GM21390 (cell line): Measurements from ENCODE around the gene STAT6.
"Not testable (repeated sequence)": the region's sequence is repeated elsewhere in the genome, so short reads cannot be mapped to it uniquely, and the experiment has no call there.

ENCODE experiments used
- ATAC-seq: cut with Tn5 transposase; IDR thresholded peaks from one replicate; pipeline ENCODE4 v1.9.1; 2021; ENCODE audit not compliant: unreplicated experiment

Gene STAT6

DNA sequence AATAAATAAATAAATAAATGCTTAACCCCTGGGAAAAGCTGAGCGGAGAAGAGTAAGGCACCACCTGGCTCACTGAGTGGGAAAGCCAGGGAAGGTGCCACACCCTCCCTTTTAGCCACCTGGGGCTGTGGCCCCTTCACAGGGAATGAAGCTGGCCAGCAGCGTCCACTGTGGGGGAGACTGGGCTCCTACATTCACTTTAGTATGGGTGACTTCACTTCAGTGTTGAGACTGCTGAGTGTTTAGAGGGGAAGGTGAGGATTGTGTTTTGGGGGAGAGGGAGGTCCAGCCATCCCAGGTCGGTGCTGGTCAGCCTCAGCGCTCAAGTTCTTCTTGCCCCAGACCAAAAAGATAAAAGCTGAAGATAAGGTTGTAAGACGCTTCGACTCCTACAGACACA is 20.7 kb downstream of the STAT6 start:
- no peak for ATAC-seq

DNA sequence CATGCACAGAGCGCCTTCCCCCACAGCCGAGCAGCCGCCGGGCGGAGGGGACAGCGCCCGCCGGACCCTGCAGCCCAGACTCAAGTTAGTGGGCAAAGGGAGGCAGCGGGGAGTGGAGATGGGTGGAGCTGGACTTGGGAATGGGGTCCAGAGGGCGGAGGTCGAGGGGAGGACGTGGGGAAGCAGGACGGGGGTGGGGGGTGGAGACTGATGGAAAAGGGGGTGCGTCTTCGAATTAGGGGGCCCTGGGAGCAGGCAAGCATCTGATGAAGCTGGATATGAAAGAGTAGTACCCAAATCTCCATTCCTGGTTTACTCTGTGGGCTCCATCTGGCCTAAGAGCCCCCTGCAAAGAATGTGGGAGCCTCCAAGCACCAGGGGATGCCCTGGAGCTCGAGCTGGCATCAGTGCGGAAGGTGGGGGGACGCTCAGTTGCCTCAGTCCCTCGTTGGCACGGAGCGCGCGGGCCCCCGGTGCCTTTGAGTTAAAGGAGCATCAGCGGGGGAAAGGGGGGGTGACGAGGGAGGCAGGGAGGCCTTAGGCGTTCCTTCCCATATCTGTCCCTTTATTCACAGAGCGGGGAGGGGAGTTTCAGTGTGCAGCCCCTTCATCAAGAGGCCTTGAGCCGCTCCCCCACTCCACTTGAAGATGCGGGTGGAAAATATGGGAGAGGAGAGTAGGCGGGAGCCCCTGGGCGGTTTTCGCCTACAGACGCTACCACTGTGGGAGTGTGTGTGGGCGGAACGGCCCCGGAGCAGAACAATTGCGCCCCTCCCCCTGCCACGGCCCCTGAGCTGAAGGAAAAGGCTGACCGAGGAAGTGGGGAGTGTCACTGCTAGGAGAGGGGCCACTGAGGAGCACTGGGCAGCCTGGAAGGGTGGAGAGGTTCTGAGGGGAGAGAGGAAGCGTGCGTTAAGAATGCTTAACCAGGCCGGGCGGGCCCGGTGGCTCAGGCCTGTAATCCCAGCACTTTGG is 21.6 kb downstream of the STAT6 start:
- no peak for ATAC-seq

DNA sequence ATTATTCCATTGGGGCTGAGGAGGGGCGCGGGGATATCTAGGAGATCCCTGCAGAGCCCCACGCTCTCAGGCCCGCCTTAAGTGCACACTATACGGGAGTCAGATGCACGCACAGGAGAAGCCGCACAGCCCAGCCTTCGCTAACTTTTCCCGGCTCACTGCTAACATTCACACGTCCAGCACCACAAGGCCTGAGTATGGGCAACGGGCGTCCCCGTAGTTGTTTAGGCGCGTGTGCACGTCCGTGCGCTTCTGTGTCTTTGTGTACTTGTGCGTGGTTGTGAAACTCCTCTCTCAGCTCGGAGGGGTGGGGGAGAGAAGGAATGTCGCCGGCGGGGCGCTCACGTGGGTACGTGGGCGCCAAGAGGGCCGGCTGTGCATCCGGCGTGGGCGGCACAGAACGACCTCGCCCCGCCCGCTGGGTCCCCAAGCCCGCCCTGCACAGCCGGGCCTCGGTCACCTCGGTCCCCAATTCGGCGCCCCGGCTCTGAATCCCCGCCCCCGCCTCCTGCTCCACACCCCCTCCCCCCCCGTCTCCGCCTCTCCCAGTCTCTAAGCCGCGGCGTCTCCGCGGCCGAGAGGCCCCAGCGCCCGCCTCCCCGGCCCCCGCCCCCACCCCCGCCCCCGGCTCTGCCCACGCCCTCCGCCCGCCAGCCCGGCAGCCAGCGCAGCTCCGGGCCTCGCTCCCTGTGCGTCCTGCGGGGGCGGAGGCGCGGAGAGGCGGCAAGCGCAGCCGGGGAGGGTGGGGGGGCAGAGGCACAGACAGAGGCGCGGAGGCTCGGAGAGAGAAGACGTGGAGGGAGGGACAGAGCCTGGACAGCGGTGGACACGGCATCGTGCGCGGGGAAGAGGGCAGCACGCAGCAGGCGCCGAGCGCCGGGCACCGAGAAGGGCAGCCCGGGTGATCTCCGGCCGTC is 22.6 kb downstream of the STAT6 start, which contains the start of gene NAB2:
Gene NAB2 (plus strand): TSS at position 761 of the 917 bp plus-strand sequence. CDS start 158 bp downstream, outside the sequence.
- peak; percentile 52 for ATAC-seq

- peak; percentile 28 for ATAC-seq
Observed at GRCh38 chr12:57087691-57088353, 23.3 kb downstream of the STAT6 start.

GRCh38 chr12:57087010-57087690 is 24.0 kb downstream of the STAT6 start:
- ATAC-seq, result peak; percentile 28

GRCh38 chr12:57086493-57087009 is 24.6 kb downstream of the STAT6 start:
- ATAC-seq, result no peak

DNA sequence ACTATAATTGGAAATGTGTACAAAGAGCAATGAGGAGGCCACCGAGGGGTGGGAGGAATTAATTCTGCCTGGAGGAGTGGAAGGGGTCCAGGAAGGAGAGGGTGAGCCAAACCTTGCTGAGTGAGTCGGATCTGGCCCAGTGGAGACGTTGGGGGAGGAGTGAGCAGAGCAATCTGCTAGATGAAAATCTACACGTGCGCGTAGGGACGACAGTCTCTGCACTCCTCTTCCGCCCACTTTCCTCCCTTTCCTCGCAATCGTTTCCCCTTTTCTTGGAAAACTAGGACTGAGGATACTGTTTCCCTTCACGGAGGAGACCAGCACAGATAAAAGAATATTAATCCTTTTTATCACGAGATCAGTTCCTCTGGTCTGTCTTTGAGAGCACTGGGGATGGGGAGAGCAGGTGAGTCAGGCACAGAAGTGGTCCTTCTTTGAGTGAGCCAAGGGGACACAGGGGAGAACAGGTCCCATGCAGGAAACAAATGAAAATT is 25.1 kb downstream of the STAT6 start:
- ATAC-seq, result no peak

- no peak for ATAC-seq
Observed at GRCh38 chr12:57080855-57081254, 30.3 kb downstream of the STAT6 start.

- ATAC-seq, result no peak
Observed at GRCh38 chr12:57079821-57080220, 31.3 kb downstream of the STAT6 start.

DNA sequence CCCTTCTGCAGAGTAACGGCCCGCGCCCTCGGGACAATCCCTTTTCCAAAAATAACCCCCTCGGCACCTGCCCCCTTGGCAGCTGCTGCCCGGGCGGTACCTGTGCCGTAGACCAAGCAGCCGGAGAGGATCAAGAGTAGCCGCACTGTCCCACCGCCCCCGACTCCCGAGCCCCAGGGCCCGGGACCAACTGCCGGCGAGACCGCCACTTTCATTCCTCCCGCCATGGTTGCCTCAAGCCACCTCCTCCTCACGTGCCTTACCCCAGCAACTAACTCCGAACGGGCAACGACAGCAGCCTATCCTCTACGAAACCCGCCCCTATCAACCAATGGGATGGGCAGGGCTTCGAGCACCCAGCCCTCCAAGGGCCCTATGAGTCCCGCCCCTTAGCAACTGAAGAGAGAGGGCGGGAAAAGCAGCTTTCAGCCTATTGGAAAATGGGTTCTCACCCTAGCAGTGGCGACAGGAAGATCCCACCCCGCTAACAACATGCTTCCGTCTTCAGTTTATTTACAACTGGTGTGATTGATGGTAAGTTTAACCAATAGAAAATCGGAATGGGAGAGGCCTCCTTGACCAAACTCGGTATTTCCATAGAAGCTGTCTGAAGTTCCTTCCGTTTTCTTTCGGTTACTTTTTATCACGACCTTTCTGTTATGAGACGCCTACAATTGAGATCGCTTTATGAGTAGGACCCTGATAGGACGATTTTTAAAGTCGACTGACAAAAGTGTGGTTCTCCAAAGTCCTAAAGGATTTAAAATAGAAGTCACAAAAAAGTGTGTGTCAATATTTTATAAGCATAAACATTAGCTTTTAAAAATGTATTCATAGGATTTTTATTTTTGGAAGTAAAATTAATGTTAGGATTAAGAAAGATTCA is 32.4 kb downstream of the STAT6 start, which contains the start of gene NEMP1:
Gene NEMP1 (minus strand): TSS at position 273 of the 886 bp plus-strand sequence. CDS start 46 bp downstream, at position 227.
- ATAC-seq, result peak; percentile 96

- not testable (repeated sequence) for ATAC-seq
Observed at GRCh38 chr12:57073566-57074450, 37.4 kb downstream of the STAT6 start.

DNA sequence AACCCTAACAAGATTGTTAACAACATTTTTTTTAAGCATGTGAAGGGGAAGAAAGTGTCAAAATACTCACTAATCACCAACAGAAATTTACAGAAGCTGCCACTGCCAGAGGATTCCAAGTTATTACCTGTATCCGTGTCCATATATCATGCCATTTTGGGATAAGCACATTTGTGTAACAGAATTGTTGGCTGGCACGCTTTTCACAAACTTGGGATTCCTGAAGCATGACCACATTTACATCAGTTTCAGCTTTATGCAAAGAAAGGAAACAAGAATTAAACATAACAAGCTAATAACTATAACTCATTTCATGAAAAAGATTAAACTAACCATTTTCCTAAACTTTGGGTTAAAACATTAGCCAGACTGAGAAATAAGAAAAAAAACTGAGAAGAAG is 38.5 kb downstream of the STAT6 start:
- no peak for ATAC-seq

GRCh38 chr12:57069523-57069922 is 41.6 kb downstream of the STAT6 start:
- ATAC-seq, result peak; percentile 75

DNA sequence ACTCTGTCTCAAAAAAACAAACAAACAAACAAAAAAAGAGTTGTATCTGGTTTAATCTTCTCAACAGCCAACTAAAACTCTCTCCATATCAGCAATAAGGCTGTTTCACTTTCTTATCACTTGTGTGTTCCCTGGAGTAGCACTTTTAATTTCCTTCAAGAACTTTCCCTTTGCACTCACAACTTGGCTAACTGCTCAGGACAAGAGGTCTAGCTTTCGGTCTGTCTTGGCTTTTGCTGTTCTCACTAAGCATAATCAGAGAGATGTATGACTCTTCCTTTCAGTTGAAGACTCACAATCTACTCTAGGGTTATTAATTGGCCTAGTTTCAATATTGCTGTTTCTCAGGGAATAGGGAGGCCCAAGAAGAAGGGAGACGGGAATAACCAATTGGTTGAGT is 44.9 kb downstream of the STAT6 start:
- ATAC-seq, result no peak

DNA sequence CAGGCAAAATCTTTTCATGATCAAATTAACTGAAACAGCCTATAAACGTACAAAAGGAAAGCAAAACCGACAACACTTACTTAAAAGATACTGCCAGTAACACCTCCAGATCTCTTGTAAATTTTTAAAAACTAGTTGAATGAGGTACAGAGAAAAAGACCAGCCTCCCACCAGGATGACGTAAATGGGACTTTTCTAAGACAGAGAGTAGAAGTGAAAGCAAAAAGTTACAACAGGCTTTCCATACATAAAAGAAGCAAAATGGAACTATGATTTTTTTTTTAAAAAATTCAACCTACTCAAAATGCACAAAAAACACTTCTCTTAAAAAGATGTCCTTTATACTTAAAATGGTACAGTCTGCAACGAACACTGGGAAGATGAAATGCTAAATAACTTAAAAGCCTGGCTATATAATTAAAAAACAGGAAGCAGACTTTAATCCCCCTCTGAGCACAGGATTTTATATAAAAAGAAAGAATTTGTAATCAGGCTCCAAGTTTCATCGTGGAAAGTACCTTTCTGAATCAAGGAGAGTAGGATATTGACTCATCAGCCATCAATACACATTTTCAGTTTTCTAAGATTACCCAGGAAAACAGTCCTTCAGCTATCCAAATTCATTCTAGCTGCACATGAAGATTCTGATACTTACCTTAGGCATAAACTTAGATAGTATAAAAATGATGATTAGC is 47.0 kb downstream of the STAT6 start:
- ATAC-seq, result no peak

GRCh38 chr12:57058454-57058853 is 52.7 kb downstream of the STAT6 start:
- peak; percentile 55 for ATAC-seq

- ATAC-seq, result no peak
Observed at GRCh38 chr12:57057067-57057751, 54.0 kb downstream of the STAT6 start.
